Testis (tissue), 2 donors: ENCODE measurements around the gene CELF6.

Experiments
- POLR2A ChIP-seq: fragments of 450-650 bp; IDR thresholded peaks from one replicate; pipeline ENCODE4 v1.6.1; 2017; ENCODE audit warnings: antibody characterized with exemption, mild to moderate bottlenecking, moderate library complexity
- TF ChIP-seq, protein P1 (sequence below), 3 experiments: fragments of 450-650 bp in 2 of 3; fragments of 200-600 bp in 1 of 3; sonication (generic) in 1 of 3; IDR thresholded peaks; one replicate each; pipeline ENCODE4 v1.5.1; 2016 to 2019; ENCODE audit warnings: antibody characterized with exemption in 3 of 3, mild to moderate bottlenecking in 2 of 3, moderate library complexity in 1 of 3

DNA sequence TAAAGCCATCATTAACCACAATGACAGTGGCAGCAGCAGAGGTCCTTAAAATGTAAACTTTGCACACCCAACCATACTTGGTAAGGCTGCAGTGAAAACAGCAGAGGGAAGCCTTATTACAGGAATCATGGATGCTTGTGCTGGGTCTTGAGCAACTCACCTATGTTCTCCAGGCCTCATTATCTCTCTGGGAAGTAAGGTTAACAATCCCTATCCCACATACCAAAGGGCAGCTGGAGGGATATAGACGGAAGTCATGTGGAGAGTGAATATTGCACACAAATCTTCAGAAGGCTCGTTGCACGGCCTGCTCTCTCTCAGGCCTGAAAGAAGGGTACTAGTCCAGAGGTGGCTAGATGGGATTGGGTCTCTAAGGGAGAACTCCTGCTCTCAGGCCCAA is 25.8 kb upstream of the CELF6 start:
- TF ChIP-seq, protein P1, sequence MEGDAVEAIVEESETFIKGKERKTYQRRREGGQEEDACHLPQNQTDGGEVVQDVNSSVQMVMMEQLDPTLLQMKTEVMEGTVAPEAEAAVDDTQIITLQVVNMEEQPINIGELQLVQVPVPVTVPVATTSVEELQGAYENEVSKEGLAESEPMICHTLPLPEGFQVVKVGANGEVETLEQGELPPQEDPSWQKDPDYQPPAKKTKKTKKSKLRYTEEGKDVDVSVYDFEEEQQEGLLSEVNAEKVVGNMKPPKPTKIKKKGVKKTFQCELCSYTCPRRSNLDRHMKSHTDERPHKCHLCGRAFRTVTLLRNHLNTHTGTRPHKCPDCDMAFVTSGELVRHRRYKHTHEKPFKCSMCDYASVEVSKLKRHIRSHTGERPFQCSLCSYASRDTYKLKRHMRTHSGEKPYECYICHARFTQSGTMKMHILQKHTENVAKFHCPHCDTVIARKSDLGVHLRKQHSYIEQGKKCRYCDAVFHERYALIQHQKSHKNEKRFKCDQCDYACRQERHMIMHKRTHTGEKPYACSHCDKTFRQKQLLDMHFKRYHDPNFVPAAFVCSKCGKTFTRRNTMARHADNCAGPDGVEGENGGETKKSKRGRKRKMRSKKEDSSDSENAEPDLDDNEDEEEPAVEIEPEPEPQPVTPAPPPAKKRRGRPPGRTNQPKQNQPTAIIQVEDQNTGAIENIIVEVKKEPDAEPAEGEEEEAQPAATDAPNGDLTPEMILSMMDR (IDR thresholded peaks at IDR 0.05): no peak
- TF ChIP-seq POLR2A: no peak
